NCI-H82 (cell line): Measurements from ENCODE around the gene PRUNE2.
A peak's percentile ranks its signal among the peaks of the same experiment; 100 is the strongest.
"Not testable (repeated sequence)": the region's sequence is repeated elsewhere in the genome, so short reads cannot be mapped to it uniquely, and the experiment has no call there.

Experiments
- DNase-seq: peaks from one replicate; lab custom pipeline; 2025; lab: John Stamatoyannopoulos, UW

PRUNE2 gene

DNA sequence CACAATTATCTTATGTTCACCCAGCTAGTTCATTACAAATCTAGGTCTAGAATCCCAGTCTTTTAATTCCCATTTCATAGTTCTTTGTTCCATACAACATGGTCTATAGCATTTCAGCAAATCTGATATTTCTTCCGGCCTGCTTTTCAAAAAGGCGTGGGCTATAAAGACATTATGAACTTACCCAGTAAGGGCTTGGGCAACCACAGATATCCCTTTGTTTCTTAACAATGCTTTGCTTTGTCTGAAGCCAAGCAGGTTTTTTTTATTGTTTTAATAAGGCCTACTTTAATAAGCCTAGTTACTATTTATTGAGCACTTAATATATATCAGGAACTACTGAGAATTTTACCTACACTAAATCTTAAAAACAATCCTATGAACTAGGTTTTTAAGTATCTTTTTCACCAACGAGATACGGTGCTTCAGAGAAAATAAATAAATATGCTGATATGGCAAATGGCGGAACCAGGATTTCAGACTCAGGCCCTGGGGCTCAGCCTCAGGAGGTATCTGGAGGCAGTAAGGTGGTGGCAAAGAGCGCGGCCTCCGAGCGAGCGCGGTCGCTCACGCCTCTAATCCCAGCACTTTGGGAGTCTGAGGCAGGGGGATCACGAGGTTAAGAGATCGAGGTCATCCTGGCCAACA, 112.0 kb downstream of the PRUNE2 start:
- DNase-seq, result no peak

DNA sequence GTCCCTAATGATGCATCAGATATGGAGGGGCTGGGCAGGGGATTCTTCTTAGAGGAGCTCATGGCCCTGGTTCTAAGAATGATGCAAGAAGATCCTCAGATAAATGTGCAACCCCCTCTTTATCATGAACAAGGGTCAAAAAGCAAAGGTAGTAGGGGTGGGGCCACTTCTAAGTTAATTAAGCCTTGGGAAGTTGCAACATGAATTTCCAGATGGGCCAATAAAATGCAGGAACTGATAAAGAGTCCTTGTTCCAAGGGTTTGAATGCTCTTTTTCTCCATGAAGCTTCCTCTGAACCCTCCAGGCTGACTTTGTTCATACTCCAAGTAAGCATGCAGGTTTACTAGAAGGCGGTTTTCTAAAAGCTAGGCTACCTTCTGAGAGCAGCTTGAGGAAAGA, 116.1 kb downstream of the PRUNE2 start:
- no peak for DNase-seq

DNA sequence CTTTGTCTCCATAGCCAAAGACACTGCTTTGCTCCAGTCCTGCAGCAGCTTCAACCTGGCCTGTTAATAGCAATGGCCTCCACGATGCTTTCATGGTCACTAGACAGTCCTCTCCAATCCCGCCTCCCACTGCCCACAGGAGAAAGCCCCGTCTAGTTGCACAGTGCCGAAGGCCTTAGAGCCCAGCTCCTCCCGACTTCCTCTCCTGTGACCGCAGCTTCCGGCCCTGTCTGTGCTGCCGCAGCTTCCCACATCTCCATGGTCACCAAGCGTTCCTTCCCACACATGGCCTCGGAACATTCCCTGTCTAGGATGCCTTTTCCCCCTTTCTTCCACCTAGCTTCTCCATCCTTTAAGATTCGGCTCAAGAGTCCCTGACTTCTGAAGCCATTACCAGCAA, 118.2 kb downstream of the PRUNE2 start:
- no peak for DNase-seq

DNA sequence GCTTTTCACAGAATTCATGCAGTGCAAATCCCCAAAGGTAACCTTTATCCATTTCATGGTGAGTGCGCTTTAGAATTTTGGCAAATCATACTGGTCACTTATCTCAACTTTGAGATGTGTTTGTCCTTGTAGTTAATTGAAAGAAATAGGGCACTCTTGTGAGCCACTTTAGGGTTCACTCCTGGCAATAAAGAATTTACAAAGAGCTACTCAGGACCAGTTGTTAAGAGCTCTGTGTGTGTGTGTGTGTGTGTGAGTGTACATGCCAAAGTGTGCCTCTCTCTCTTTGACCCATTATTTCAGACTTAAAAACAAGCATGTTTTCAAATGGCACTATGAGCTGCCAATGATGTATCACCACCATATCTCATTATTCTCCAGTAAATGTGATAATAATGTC, 120.4 kb downstream of the PRUNE2 start:
- no peak for DNase-seq

DNA sequence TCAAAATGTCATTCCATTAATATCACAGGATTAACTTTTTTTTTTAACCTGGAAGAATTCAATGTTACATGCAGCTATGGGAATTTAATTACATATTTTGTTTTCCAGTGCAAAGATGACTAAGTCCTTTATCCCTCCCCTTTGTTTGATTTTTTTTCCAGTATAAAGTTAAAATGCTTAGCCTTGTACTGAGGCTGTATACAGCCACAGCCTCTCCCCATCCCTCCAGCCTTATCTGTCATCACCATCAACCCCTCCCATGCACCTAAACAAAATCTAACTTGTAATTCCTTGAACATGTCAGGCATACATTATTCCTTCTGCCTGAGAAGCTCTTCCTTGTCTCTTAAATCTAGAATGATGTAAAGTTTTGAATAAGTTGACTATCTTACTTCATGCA, 121.0 kb downstream of the PRUNE2 start:
- no peak for DNase-seq

DNA sequence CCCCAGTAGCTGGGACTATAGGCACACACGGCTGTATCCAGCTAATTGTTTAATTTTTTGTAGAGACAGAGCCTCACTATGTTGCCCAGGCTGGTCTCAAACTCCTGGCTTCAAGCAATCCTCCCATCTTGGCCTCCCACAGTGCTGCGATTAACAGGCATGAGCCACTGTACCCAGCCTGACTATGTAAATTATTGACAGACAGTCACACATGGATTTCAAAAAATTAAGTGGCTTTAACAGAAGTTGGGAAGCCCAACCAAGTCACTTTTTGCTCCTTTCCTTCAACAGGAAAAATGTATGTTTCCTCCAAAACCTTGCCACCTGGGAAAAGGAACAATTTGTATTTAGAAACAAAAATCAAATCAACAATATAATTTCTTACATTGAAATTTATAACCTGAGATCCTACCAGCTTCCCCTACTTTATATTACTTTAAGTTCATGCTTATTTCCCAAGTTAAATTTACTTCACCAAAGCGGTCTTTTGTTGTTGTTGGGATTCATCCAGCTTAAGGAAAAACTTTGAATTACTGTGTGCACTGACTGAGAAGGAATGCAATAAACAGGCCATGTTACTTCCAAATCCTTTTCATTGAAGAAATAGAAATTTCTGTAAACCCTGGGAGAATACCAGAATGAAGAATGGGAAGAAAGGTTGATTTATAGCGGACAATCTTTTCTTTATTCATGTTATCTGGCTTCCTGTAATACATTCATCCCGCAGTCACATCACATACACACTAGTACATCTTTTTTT, 133.0 kb downstream of the PRUNE2 start:
- no peak for DNase-seq

DNA sequence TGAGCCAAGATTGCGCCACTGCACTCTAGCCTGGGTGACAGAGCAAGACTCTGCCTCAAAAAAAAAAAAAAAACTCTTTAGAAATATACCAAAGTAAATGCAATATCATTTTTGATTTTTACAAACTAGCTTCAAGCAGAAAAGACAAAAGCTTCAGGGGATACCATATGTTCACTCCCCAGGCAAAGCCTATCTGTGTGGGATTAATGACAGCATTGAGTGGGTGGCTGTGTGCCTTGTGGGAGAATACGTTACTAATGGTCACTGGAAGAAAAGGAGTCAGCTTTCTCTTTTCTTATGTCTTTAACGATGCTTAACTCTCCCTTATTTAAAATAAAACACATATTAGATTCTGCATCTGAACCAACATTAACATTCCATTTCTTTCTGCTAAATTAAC, 139.8 kb downstream of the PRUNE2 start:
- DNase-seq, result peak; percentile 60

DNA sequence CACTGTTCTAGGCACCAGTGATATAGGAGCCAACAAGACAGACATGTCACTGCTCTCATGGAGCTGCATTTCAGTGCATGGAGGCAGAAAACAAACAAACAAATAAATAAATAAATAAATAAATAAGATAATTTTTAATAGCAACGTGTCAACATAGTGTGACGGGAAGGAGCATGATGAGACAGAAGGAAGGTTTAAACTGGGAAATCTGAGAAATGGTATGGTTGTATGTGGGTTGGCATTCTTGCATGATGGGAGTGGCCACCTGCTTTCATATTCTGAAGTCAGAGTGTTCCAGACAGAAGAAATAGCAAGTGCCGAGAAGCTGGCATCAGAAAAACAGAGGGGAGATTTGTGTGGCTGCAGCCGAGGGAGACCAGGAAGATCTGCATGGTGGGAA, 141.8 kb downstream of the PRUNE2 start, which contains the start of gene PCA3:
Gene PCA3 (plus strand): TSS at position 301 of the 400 bp plus-strand sequence.
- no peak for DNase-seq

DNA sequence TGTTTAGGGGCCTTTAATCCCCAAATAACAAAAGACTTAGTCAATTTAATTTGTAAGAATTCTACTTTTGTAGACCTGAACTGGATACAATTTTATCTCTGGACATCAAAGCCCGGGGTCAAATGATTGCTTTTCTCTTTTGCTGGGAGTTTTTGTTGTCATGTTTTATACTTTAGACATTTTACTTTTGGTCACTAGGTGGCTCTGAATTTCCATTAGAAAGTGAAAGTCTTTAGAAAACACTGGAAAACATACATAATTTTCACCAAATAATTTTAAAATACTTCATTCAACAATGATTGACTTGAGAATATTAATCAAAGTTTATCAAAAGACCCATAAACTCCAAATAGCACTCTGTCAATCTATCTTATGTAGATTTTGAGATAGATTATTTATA, 144.5 kb downstream of the PRUNE2 start:
- no peak for DNase-seq

DNA sequence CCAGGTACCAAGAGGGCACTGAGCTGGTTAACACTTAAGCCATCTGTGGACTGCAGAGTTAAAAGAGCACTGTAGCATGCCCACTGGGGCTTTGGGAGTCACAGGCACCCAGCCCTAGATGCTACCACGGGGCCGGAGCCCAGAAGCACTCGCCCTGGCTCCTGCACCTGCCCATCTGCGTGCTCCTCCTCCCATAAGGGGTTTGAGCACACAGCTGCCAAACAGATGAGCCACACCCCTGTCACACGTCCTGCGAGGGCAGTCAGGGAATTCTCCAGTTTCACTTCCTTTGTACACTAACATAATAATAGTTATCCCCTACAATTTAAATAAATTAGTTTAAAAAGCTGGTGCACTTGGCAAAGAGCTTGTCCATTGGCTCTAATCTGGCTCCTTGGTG, 146.2 kb downstream of the PRUNE2 start:
- DNase-seq, result no peak

DNA sequence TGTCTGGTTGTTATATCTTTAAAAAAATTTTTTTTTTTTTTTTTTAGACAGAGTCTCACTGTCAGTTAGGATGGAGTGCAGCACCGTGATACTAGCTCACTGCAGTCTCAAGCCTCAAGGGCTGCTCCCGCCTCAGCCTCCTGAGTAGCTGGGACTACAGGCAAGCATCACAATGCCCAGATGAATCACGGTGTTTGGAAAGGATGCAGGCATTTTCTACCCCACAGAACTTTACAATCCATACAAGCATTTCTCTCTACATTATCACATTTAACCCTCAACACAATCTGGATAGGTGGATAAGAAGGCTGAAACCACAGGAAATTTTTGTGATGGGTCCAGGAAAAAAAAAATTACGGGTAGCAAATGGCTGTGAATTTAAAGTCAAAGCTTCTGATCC, 147.4 kb downstream of the PRUNE2 start:
- DNase-seq, result no peak

DNA sequence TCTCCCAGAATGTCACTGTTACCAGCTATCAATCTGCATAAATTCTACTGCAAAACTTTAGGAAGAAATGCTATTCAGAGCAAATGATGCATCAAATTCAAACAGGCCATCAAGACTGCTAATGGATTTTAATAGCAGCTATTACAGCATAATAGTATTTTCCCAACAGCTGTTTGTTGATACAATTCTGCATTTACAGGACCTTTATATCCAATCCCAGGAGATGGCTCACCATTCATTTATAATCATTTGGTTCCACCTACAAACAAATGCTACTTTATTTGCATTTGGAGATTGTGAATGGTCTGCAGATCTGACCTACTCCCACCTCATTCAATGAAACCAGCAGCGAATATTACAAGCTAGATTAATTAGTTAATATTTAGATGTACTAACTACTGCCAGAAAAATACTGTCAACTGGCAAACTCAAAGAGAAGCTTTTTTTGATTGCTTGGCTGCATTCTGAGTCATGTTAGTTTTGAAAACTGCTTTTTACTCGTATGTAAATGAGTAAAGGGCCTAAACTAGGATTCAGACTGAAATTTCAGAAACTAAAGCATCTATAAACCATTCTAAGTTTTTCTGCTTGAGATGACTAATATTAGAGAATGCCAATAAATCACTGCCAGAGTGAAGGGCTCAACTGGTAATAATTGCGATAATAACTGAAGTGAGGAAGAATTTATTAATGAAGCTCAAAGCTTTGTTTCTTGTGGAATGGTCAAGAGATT, 148.8 kb downstream of the PRUNE2 start:
- DNase-seq, result no peak

DNA sequence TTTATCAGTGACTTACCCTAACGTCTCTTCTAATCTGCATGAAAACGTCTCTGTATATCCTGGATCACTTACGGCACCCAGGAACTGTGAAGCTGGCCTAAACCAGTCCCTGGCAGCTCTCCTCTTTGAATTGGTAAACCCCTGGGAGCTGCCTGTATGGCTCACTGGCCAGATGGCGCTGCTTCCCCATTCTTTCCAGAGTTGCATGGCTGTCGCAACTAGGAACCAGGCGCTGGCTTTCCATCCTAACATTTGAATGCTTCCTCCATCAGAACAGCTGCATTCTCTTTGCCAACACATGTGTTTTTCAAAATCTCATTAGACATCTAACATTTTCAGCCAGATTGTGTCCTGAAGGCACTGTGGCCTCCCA, 149.7 kb downstream of the PRUNE2 start:
- DNase-seq, result peak; percentile 85

DNA sequence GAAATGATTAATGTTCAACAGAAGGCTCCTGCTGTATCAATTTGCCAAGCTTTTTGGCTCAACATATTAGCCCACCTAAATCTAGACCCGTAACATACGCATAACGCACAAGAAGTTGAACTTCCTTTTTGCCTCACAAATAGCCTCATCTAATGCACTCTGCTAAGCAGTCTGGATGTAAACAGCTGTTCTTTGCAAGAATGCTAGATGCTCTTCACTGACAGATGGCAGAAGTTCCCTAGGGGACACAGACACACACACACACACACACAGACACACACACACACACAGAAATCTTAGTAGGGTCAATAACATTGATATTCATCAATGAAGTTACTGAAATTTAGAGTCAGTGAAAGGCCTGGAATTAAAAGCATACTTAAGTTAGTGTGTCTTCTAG, 154.9 kb downstream of the PRUNE2 start:
- DNase-seq, result peak; percentile 79

DNA sequence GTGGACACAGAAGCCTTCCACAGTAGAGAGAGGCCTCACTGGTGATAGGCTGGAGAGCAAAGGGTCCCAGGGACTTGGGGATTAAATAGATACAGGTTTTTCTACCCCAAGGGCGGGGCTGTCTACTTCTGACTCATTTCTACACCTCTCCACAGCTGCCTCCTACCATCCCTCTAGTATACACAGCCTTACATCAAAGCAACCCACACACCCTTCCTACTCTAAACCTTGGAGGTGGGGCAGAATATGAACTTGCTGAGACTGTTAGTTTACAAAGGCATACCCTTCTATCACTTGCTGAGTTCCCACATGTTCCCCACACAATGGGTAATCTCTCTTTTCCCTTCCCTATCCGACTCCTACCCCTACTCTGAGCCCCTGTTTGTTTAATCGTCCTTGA, 161.6 kb downstream of the PRUNE2 start:
- no peak for DNase-seq

DNA sequence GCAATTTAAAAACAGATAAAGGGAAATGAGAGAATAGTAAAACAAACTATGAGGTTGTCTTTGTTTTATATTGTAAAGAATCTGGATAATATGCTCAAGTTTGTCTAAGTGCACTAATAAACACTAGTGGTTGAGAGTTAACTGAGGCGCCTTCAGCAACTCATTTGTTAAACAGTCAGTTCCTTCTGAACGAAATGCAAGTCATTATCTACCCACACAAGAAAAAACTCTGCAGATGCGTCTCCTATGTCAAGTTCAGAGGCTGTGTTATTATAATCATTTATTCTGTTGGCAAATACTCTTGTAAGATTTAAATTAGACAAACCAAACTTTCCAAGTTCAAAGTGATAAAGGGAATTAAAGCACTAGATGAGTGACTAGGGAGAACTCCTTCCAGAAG, 162.0 kb downstream of the PRUNE2 start:
- DNase-seq, result no peak

DNA sequence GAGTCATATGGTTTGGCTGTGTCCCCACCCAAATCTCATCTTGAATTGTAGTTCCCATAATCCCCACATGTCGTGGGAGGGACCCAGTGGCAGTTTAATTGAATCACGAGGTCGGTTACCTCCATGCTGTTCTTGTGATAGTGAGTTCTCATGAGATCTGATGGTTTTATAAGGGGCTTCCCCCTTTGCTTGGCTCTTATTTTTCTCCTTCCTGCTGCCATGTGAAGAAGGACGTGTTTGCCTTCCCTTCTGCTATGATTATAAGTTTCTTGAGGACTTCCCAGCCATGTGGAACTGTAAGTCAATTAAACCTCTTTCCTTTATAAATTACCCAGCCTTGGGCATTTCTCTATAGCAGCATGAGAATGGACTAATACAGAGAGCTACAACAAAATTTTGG, 163.0 kb downstream of the PRUNE2 start:
- not testable (repeated sequence) for DNase-seq

DNA sequence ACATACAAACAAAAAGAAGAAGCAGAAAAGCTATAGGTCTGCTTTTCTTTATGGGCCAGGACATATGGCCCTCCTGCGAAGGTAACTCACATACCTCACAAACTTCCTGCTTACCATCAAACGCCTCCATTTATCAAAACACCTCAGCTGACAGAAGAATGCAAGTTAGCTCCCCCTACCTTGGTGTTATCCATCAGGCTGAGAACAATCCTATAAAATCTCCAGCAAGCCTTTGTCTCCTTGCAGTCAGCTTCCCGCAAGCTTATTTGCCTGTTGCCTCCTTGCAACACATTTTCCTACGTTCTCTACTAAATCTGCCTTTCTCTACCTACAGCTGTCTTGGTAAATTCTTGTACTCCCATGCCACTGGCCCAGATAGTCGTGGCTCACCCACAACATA, 164.4 kb downstream of the PRUNE2 start:
- DNase-seq, result no peak

DNA sequence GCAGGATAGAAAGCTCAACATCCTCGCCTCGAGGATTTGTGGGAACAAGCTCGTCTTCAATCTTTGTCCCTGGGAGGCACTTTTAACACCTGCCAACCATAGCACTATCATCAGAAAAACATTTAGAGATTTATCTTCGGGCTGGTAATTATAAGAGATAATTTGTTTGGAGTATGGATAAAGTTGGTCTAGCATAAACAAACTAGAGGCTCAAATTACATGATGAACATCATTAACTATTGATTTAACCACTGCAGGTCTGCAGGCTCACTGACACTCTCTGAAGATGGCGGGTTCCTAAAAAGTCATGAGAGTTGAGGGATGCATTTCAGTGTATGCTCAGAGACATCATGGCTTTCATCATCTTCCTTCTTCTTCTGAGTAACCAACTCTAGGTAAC, 167.5 kb downstream of the PRUNE2 start:
- DNase-seq, result no peak

DNA sequence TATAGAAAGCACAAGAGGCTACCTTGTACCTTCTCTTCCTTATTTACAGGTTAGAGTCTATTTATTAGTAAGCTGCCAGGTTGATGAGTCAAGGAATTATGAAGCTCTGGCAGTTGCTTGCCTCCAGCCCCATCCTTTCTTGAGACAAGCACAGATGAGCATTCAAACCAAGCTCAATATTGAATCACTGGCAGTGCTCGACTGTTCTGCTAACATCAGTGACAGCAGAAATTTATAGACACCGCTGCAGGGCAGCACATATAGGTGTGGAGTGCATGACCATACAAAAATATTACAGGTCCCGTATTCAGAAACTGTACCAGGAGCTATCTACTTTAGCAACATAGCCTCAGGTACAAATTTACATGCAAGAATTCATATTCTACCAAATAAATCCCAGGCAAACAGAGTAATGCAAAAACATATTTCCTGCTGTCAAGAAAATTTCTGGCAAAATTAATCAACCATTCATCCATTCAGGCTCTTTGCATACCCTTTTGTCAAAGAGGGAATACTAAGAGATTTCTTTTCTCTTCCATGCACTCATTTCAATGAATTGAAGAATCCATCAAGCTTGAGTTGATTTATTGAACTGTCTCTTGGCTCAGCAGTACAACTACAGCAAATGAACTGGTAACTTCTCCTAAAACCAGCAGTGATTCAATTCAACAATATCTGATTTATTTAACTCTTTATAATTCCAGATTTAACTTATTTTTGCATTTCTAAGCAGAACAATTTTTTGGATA, 168.6 kb downstream of the PRUNE2 start:
- no peak for DNase-seq

DNA sequence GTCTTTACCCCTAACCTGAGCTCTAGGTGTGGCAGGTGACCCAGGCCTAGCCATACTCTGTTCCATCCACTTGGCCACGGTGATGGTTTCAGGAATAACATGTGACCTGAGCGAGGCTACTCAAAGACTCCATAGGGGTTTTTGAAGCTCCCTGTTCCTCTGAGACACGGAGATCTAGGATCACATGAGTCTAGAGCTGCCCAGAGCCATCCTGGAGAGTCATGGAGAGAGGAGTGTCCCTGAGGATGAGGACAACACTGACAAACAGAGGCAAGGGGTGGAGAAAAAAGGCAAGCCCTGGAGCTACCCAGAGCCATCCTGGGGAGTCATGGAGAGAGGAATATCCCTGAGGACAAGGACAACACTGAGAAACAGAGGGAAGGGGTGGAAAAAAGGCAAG, 171.2 kb downstream of the PRUNE2 start:
- DNase-seq, result no peak

DNA sequence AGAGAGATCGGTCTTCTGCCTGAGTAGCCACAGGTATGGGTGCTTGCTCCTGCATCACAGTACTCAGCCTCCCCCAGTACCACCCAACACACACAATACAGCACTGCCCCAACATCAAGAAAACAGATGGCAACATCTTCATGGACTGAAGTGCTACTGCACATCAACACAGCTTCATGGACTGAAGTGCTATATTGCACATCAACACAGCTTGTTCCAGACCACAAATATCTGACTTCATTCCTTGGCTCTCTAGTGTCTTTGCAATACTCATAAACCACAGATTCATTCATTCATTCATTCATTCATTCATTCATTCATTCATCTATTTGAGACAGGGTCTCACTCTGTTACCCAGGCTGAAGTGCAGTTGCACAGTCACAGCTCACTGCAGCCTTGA, 172.8 kb downstream of the PRUNE2 start:
- DNase-seq, result no peak
